ENCODE results near the gene TUBA1C.
"Not testable (repeated sequence)": the region's sequence is repeated elsewhere in the genome, so short reads cannot be mapped to it uniquely, and the experiment has no call there.

TUBA1C gene

GRCh38 chr12:49255857-49256637 is 8.8 kb upstream of the TUBA1C start:
- DNase-seq (ENCODE audit: low read depth) = no peak
- H3K4me3 ChIP-seq (ENCODE audit: control insufficient read depth, low read depth, low read length) = no peak overlapping the region
- no peak for TF ChIP-seq CTCF (conservative IDR thresholded peaks at IDR 0.05; ENCODE audit: control insufficient read depth, insufficient read depth, low read depth, low read length)

- not testable (repeated sequence) for H3K4me3 ChIP-seq (ENCODE audit: control insufficient read depth, low read depth, low read length); DNase-seq (ENCODE audit: low read depth)
These were observed 7.2 kb upstream of the TUBA1C start for GRCh38 chr12:49257508-49258184.

GRCh38 chr12:49259452-49259851 is 5.4 kb upstream of the TUBA1C start:
- H3K4me3 ChIP-seq (ENCODE audit: control insufficient read depth, low read depth, low read length) = no peak overlapping the region
- TF ChIP-seq CTCF (conservative IDR thresholded peaks at IDR 0.05; ENCODE audit: control insufficient read depth, insufficient read depth, low read depth, low read length) = no peak

GRCh38 chr12:49260166-49260565 is 4.7 kb upstream of the TUBA1C start:
- no peak for TF ChIP-seq CTCF (conservative IDR thresholded peaks at IDR 0.05; ENCODE audit: control insufficient read depth, insufficient read depth, low read depth, low read length)
- DNase-seq (ENCODE audit: low read depth) = peak; percentile 85
- H3K4me3 ChIP-seq (ENCODE audit: control insufficient read depth, low read depth, low read length) = no peak overlapping the region

More at GRCh38 chr12:49259452-49259851, 5.4 kb upstream of the TUBA1C start:
- no peak for DNase-seq (ENCODE audit: low read depth)

- TF ChIP-seq CTCF (conservative IDR thresholded peaks at IDR 0.05; ENCODE audit: control insufficient read depth, insufficient read depth, low read depth, low read length) = no peak
- no peak overlapping the region for H3K4me3 ChIP-seq (ENCODE audit: control insufficient read depth, low read depth, low read length)
These were observed 4.1 kb upstream of the TUBA1C start for GRCh38 chr12:49260571-49261363.

GRCh38 chr12:49261721-49262120 is 3.2 kb upstream of the TUBA1C start:
- no peak overlapping the region for H3K4me3 ChIP-seq (ENCODE audit: control insufficient read depth, low read depth, low read length)
- peak; percentile 79 for DNase-seq (ENCODE audit: low read depth)
- no peak for TF ChIP-seq CTCF (conservative IDR thresholded peaks at IDR 0.05; ENCODE audit: control insufficient read depth, insufficient read depth, low read depth, low read length)

More at GRCh38 chr12:49260571-49261363, 4.1 kb upstream of the TUBA1C start:
- no peak for DNase-seq (ENCODE audit: low read depth)

- peak overlapping the region; percentile 94 for H3K4me3 ChIP-seq (ENCODE audit: control insufficient read depth, low read depth, low read length)
- DNase-seq (ENCODE audit: low read depth) = no peak
- no peak for TF ChIP-seq CTCF (conservative IDR thresholded peaks at IDR 0.05; ENCODE audit: control insufficient read depth, insufficient read depth, low read depth, low read length)
These were observed 1.5 kb upstream of the TUBA1C start for GRCh38 chr12:49263400-49263763.

Data from fibroblast of mammary gland (primary cell).